Smooth muscle cell (in vitro differentiated cells): ENCODE data around the gene SEMA6A. TPM values are rescaled to one million over a fixed set of nuclear protein-coding genes. Genes with fewer than 3 reads are reported as not detected.

ENCODE experiments used
- DNase-seq: peaks from one replicate; lab custom pipeline; 2025; ENCODE audit not compliant: unreplicated experiment; lab: John Stamatoyannopoulos, UW
- H2AFZ ChIP-seq: fragments of 200-600 bp; sonication (generic); 2 replicates; pipeline ENCODE4 v1.6.0; 2016; ENCODE audit warnings: antibody characterized with exemption, low read depth, mild to moderate bottlenecking
- H3F3A ChIP-seq: fragments of 200-600 bp; sonication (generic); 2 replicates; pipeline ENCODE4 v1.6.0; 2017; ENCODE audit warnings: antibody characterized with exemption, low read depth
- H3K27ac ChIP-seq: fragments of 200-600 bp; sonication (generic); 2 replicates; pipeline ENCODE4 v1.5.1; 2016; ENCODE audit warnings: low read depth, mild to moderate bottlenecking
- H3K27me3 ChIP-seq: fragments of 200-600 bp; sonication (generic); 2 replicates; pipeline ENCODE4 v1.6.1; 2016; ENCODE audit warnings: low read depth, mild to moderate bottlenecking
- H3K36me3 ChIP-seq: fragments of 200-600 bp; sonication (generic); 2 replicates; pipeline ENCODE4 v1.5.1; 2016; ENCODE audit warnings: low read depth
- H3K4me1 ChIP-seq: fragments of 200-600 bp; sonication (generic); 2 replicates; pipeline ENCODE4 v1.5.1; 2016; ENCODE audit warnings: low read depth
- H3K4me2 ChIP-seq: fragments of 200-600 bp; sonication (generic); 2 replicates; pipeline ENCODE4 v1.6.0; 2016; ENCODE audit warnings: mild to moderate bottlenecking
- H3K4me3 ChIP-seq: fragments of 200-600 bp; sonication (generic); 2 replicates; pipeline ENCODE4 v1.5.1; 2016; ENCODE audit warnings: mild to moderate bottlenecking
- H3K79me2 ChIP-seq: fragments of 200-600 bp; sonication (generic); 2 replicates; pipeline ENCODE4 v1.6.0; 2016; ENCODE audit warnings: low read depth, mild to moderate bottlenecking
- H3K9ac ChIP-seq: fragments of 200-600 bp; sonication (generic); 2 replicates; pipeline ENCODE4 v1.6.0; 2016; ENCODE audit warnings: low read depth
- H3K9me3 ChIP-seq: fragments of 200-600 bp; sonication (generic); replicated peaks from 2 replicates; pipeline ENCODE4 v1.5.1; 2016; ENCODE audit warnings: low read depth
- H4K20me1 ChIP-seq: fragments of 200-600 bp; sonication (generic); 2 replicates; pipeline ENCODE4 v1.6.0; 2016; ENCODE audit warnings: low read depth
- CTCF ChIP-seq: fragments of 200-600 bp; sonication (generic); IDR thresholded peaks from 2 replicates; pipeline ENCODE4 v1.5.1; 2017; ENCODE audit warnings: borderline replicate concordance, mild to moderate bottlenecking, antibody characterized with exemption; ENCODE audit not compliant: insufficient read depth, poor library complexity, severe bottlenecking
- WGBS: methylation state at CpG from one replicate; pipeline ENCODE4 v1.1.7; 2016; ENCODE audit warnings: low lambda C conversion rate; 5-methylcytosine and 5-hydroxymethylcytosine counted together
- polyA plus RNA-seq: library from polyadenylated mRNA; unstranded; fragments of >200 nt; fragmentation: Nextera tagmentation; extraction: Ambion mirVana; gene quantifications from 2 replicates; pipeline ENCODE4 v1.2.1, GENCODE V29; 2016
- total RNA-seq: library from RNA; depleted of rRNA; stranded (reverse); fragments of >200 nt; gene quantifications from 2 replicates; pipeline ENCODE4 v1.2.3, GENCODE V29; 2014

Gene SEMA6A
- total and polyA plus RNA-seq, 2 experiments from 2014 or later: 6.3 to 12.9 TPM

GRCh38 chr5:116406306-116407041, 168.1 kb downstream of the SEMA6A start:
- H3K27me3 ChIP-seq: no peaks in the 10 kb centered on the region
- WGBS: 92% methylated on average over 7 of the region's 7 CpGs
- H3K79me2 ChIP-seq: no peaks in the 10 kb centered on the region
- H3K27ac ChIP-seq: no peak overlapping the region
- no peak for TF ChIP-seq CTCF
- no peaks in the 10 kb centered on the region for H3K4me1 ChIP-seq
- no peak overlapping the region for H3K4me2 ChIP-seq
- no peaks in the 10 kb centered on the region for H4K20me1 ChIP-seq
- H3K9ac ChIP-seq: no peak overlapping the region
- DNase-seq: no peak
- no peak overlapping the region for H3K4me3 ChIP-seq
- no peaks in the 10 kb centered on the region for H3K9me3 ChIP-seq
- H2AFZ ChIP-seq: no peak overlapping the region
- H3K36me3 ChIP-seq: no peaks in the 10 kb centered on the region
- no peaks in the 10 kb centered on the region for H3F3A ChIP-seq

GRCh38 chr5:116404792-116405191, 169.8 kb downstream of the SEMA6A start:
- no peak overlapping the region for H3K4me2 ChIP-seq
- no peak overlapping the region for H2AFZ ChIP-seq
- DNase-seq: no peak
- H3K36me3 ChIP-seq: no peaks in the 10 kb centered on the region
- TF ChIP-seq CTCF: no peak
- H3K27ac ChIP-seq: no peak overlapping the region
- H3K9ac ChIP-seq: no peak overlapping the region
- no peaks in the 10 kb centered on the region for H3K9me3 ChIP-seq
- H3F3A ChIP-seq: no peaks in the 10 kb centered on the region
- no peaks in the 10 kb centered on the region for H3K79me2 ChIP-seq
- no peaks in the 10 kb centered on the region for H3K4me1 ChIP-seq
- 89% methylated on average over 3 of the region's 3 CpGs for WGBS
- no peaks in the 10 kb centered on the region for H4K20me1 ChIP-seq
- no peaks in the 10 kb centered on the region for H3K27me3 ChIP-seq
- H3K4me3 ChIP-seq: no peak overlapping the region

- Histone ChIP-seq H3K36me3 (no peaks in the 10 kb centered on the region), H3K79me2 (no peaks in the 10 kb centered on the region), H3F3A (no peaks in the 10 kb centered on the region), H3K9me3 (no peaks in the 10 kb centered on the region), H3K9ac (no peak overlapping the region), H2AFZ (no peak overlapping the region), H3K4me3 (no peak overlapping the region), H4K20me1 (no peaks in the 10 kb centered on the region), H3K27ac (no peak overlapping the region), H3K27me3 (no peaks in the 10 kb centered on the region), H3K4me1 (no peaks in the 10 kb centered on the region), H3K4me2 (no peak overlapping the region)
- TF ChIP-seq CTCF: no peak
- WGBS: 64% methylated on average over 2 of the region's 2 CpGs
- DNase-seq: no peak
These were observed 170.6 kb downstream of the SEMA6A start for GRCh38 chr5:116404016-116404415.

- Histone ChIP-seq H3F3A (no peaks in the 10 kb centered on the region), H3K4me3 (no peak overlapping the region), H3K4me2 (no peak overlapping the region), H3K36me3 (no peaks in the 10 kb centered on the region), H2AFZ (no peak overlapping the region), H4K20me1 (no peaks in the 10 kb centered on the region), H3K9me3 (no peaks in the 10 kb centered on the region), H3K9ac (no peak overlapping the region), H3K27ac (no peak overlapping the region), H3K79me2 (no peaks in the 10 kb centered on the region), H3K27me3 (no peaks in the 10 kb centered on the region), H3K4me1 (no peaks in the 10 kb centered on the region)
- DNase-seq: no peak
- TF ChIP-seq CTCF: no peak
- 90% methylated on average over 5 of the region's 5 CpGs for WGBS
These were observed 172.4 kb downstream of the SEMA6A start for GRCh38 chr5:116402235-116402634.
